ENCODE results near the gene NPR1. TPM values are rescaled to one million over a fixed set of nuclear protein-coding genes. Genes with fewer than 3 reads are reported as not detected.

NPR1 gene
- total and polyA plus RNA-seq, 2 experiments from 2014 or later = 3.7 to 9.0 TPM

GRCh38 chr1:153647346-153647714 is 31.2 kb upstream of the NPR1 start:
- Mint-ChIP-seq H3K4me1 (peaks cover 6% of the 10 kb centered on the region), H3K27me3 (ENCODE audit: insufficient read depth, low read depth, poor library complexity) (peaks cover 12% of the 10 kb centered on the region), H3K27ac (peak overlapping the region; percentile 15; the same call in 1 of the 2 replicates), H3K9me3 (no peaks in the 10 kb centered on the region), H3K4me3 (no peak overlapping the region), H3K36me3 (ENCODE audit: low read depth) (peaks cover 44% of the 10 kb centered on the region)
- Histone ChIP-seq H3K79me2 (replicated peaks; ENCODE audit: insufficient read depth) (peaks cover 3% of the 10 kb centered on the region; the same call in 1 of the 2 replicates), H3K27ac (ENCODE audit: low read depth) (peak overlapping the region; percentile 89), H3K36me3 (ENCODE audit: insufficient read depth) (peaks cover 32% of the 10 kb centered on the region), H3K9me2 (ENCODE audit: insufficient read depth) (no peaks in the 10 kb centered on the region), H3K27me3 (ENCODE audit: insufficient read depth) (no peaks in the 10 kb centered on the region), H3K4me2 (no peak overlapping the region), H3F3A (replicated peaks; ENCODE audit: low read depth) (peaks cover 41% of the 10 kb centered on the region), H2AFZ (no peak overlapping the region), H3K4me1 (ENCODE audit: insufficient read depth) (no peaks in the 10 kb centered on the region), H3K4me3 (no peak overlapping the region), H4K20me1 (replicated peaks; ENCODE audit: insufficient read depth) (peaks cover 26% of the 10 kb centered on the region)
- peak; percentile 67 for ATAC-seq
- TF ChIP-seq ZNF114 (CRISPR knock-in tag; IDR thresholded peaks at IDR 0.05) (no peak), POLR2AphosphoS5 (IDR thresholded peaks at IDR 0.05; ENCODE audit: low read depth) (peak; percentile 64), CTCF (conservative IDR thresholded peaks at IDR 0.05; ENCODE audit: low read depth in 2 of 2) (peak; percentile 9 to 40; a peak in 1 of 4 replicates), ZNF462 (CRISPR knock-in tag; IDR thresholded peaks at IDR 0.05) (no peak), STAT1 (IDR thresholded peaks at IDR 0.05; ENCODE audit: unreplicated experiment) (no peak)
- DNase-seq (ENCODE audit: low spot score) = peak; percentile 59

All from GM23338 (cell line).